Trophoblast cell (in vitro differentiated cells and primary cell): Measurements from ENCODE around the gene MAB21L3.

Experiments used
- DNase-seq, 2 donors: peaks; one replicate each; pipeline ENCODE4 v3.0.0-alpha.2; 2016
- H2AFZ ChIP-seq: 2 replicates; pipeline ENCODE4 v1.6.1; 2013; ENCODE audit warnings: low read length, moderate library complexity, mild to moderate bottlenecking; ENCODE audit not compliant: insufficient read depth, poor library complexity
- H2AK5ac ChIP-seq: 2 replicates; pipeline ENCODE4 v1.6.1; 2013; ENCODE audit warnings: mild to moderate bottlenecking, low read length
- H2BK120ac ChIP-seq: 2 replicates; pipeline ENCODE4 v1.6.1; 2013; ENCODE audit warnings: low read length, mild to moderate bottlenecking, moderate library complexity; ENCODE audit not compliant: insufficient read depth, poor library complexity
- H2BK12ac ChIP-seq: 2 replicates; pipeline ENCODE4 v1.6.1; 2013; ENCODE audit warnings: mild to moderate bottlenecking, low read length, moderate library complexity
- H2BK5ac ChIP-seq: 2 replicates; pipeline ENCODE4 v1.6.1; 2013; ENCODE audit warnings: low read length, low read depth, moderate library complexity, mild to moderate bottlenecking; ENCODE audit not compliant: poor library complexity
- H3K14ac ChIP-seq: 2 replicates; pipeline ENCODE4 v1.6.1; 2013; ENCODE audit warnings: mild to moderate bottlenecking, low read length
- H3K18ac ChIP-seq: 2 replicates; pipeline ENCODE4 v1.6.1; 2013; ENCODE audit warnings: mild to moderate bottlenecking, low read length
- H3K23ac ChIP-seq: 2 replicates; pipeline ENCODE4 v1.6.1; 2013; ENCODE audit warnings: low read length
- H3K27ac ChIP-seq: 2 replicates; pipeline ENCODE4 v1.5.1; 2013; ENCODE audit warnings: low read depth, mild to moderate bottlenecking, inconsistent platforms, low read length, moderate library complexity
- H3K27me3 ChIP-seq: 2 replicates; pipeline ENCODE4 v1.6.1; 2013; ENCODE audit warnings: inconsistent platforms, mild to moderate bottlenecking, low read length, moderate library complexity; ENCODE audit not compliant: insufficient read depth
- H3K36me3 ChIP-seq, 2 experiments: 1 replicate in 1 of 2; 2 replicates in 1 of 2; pipeline ENCODE4 v1.6.1; 2013; ENCODE audit warnings: low read length in 2 of 2, mild to moderate bottlenecking in 2 of 2, moderate library complexity in 1 of 2; ENCODE audit not compliant: insufficient read depth in 2 of 2, control insufficient read depth in 1 of 2
- H3K4ac ChIP-seq: 2 replicates; pipeline ENCODE4 v1.6.1; 2013; ENCODE audit warnings: low read depth, mild to moderate bottlenecking, low read length, moderate library complexity
- H3K4me1 ChIP-seq, 2 experiments: 1 replicate in 1 of 2; 2 replicates in 1 of 2; pipeline ENCODE4 v1.6.1; 2013; ENCODE audit warnings: low read length in 2 of 2, mild to moderate bottlenecking in 2 of 2, moderate library complexity in 1 of 2; ENCODE audit not compliant: insufficient read depth in 2 of 2, control insufficient read depth in 1 of 2
- H3K4me2 ChIP-seq: 2 replicates; pipeline ENCODE4 v1.6.1; 2013; ENCODE audit warnings: inconsistent platforms, mild to moderate bottlenecking, low read length, moderate library complexity
- H3K4me3 ChIP-seq: 2 replicates; pipeline ENCODE4 v1.5.1; 2013; ENCODE audit warnings: mild to moderate bottlenecking, low read depth, low read length, inconsistent platforms
- H3K79me1 ChIP-seq: one replicate; pipeline ENCODE4 v1.6.1; 2013; ENCODE audit warnings: low read length
- H3K79me2 ChIP-seq: 2 replicates; pipeline ENCODE4 v1.6.1; 2013; ENCODE audit warnings: low read length, mild to moderate bottlenecking; ENCODE audit not compliant: control insufficient read depth, insufficient read depth, poor library complexity
- H3K9ac ChIP-seq: 2 replicates; pipeline ENCODE4 v1.6.1; 2013; ENCODE audit warnings: mild to moderate bottlenecking, low read length
- H3K9me3 ChIP-seq: 2 replicates; pipeline ENCODE4 v1.6.1; 2013; ENCODE audit warnings: low read depth, mild to moderate bottlenecking, control low read depth, inconsistent platforms, low read length; ENCODE audit not compliant: insufficient read depth
- H4K12ac ChIP-seq: 2 replicates; pipeline ENCODE4 v1.6.1; 2013; ENCODE audit warnings: low read depth, mild to moderate bottlenecking, low read length, moderate library complexity
- H4K8ac ChIP-seq: 2 replicates; pipeline ENCODE4 v1.6.1; 2013; ENCODE audit warnings: low read depth, mild to moderate bottlenecking, low read length, moderate library complexity
- H4K91ac ChIP-seq: one replicate; pipeline ENCODE4 v1.6.1; 2013; ENCODE audit warnings: low read depth, mild to moderate bottlenecking, low read length, moderate library complexity
- WGBS: extraction: QIAGEN DNeasy Blood & Tissue Kit; methylation state at CpG from one replicate; pipeline ENCODE4 v1.1.7; 2013; ENCODE audit warnings: missing lambda C conversion rate; ENCODE audit not compliant: insufficient read length, insufficient coverage; ENCODE audit errors: extremely low coverage; 5-methylcytosine and 5-hydroxymethylcytosine counted together

Gene MAB21L3

GRCh38 chr1:116067566-116067890, 43.7 kb upstream of the MAB21L3 start:
- peaks cover 0 to 3% of the 10 kb centered on the region in 2 experiments for H3K36me3 ChIP-seq
- H4K91ac ChIP-seq = no peak overlapping the region
- peak in 1 of 2 donors; percentile 48 for DNase-seq
- H3K4me1 ChIP-seq = no peaks in the 10 kb centered on the region
- H3K79me2 ChIP-seq = no peaks in the 10 kb centered on the region
- no peak overlapping the region for H4K8ac ChIP-seq
- no peak overlapping the region for H3K14ac ChIP-seq
- no CpG with 5 or more reads among the region's 2 CpGs for WGBS
- no peak overlapping the region for H2AK5ac ChIP-seq
- no peak overlapping the region for H2BK12ac ChIP-seq
- H3K4me3 ChIP-seq = no peak overlapping the region
- no peaks in the 10 kb centered on the region for H3K27me3 ChIP-seq
- H3K9ac ChIP-seq = no peak overlapping the region
- H3K23ac ChIP-seq = no peak overlapping the region
- H2BK120ac ChIP-seq = no peak overlapping the region
- no peak overlapping the region for H3K4me2 ChIP-seq
- H2BK5ac ChIP-seq = no peak overlapping the region
- no peak overlapping the region for H4K12ac ChIP-seq
- no peak overlapping the region for H3K27ac ChIP-seq
- H3K18ac ChIP-seq = no peak overlapping the region
- no peaks in the 10 kb centered on the region for H3K79me1 ChIP-seq
- no peaks in the 10 kb centered on the region for H3K9me3 ChIP-seq
- no peak overlapping the region for H3K4ac ChIP-seq
- no peak overlapping the region for H2AFZ ChIP-seq

DNA sequence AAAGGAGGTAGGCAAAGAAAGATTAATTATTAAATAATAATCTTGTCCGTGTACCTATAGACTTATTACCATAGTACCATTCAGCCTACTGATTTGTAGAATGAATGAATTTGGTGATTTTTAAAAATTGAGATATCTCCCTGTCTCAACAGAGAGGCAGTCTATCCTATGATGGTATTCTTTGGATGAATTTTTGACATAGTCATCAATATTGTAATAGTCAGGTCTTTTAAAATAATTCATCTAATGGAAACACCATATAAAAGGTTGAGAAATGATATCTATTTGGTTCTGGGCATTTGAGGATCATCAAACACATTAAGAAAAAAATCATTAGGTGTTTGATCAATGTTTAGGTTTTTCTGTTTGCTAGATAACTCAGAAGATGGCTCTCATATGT, 35.6 kb upstream of the MAB21L3 start:
- Histone ChIP-seq H2AK5ac (no peak overlapping the region), H3K4ac (no peak overlapping the region), H3K14ac (no peak overlapping the region), H3K4me2 (no peak overlapping the region), H2AFZ (no peak overlapping the region), H3K18ac (no peak overlapping the region), H3K27ac (no peak overlapping the region), H2BK12ac (no peak overlapping the region), H3K79me2 (no peaks in the 10 kb centered on the region), H2BK5ac (no peak overlapping the region), H3K79me1 (no peaks in the 10 kb centered on the region), H2BK120ac (no peak overlapping the region), H3K36me3 (no peaks in the 10 kb centered on the region), H3K27me3 (no peaks in the 10 kb centered on the region), H4K8ac (no peak overlapping the region), H3K9ac (no peak overlapping the region), H3K4me1 (no peaks in the 10 kb centered on the region), H4K91ac (no peak overlapping the region), H4K12ac (no peak overlapping the region), H3K23ac (no peak overlapping the region), H3K9me3 (no peaks in the 10 kb centered on the region), H3K4me3 (no peak overlapping the region)
- DNase-seq = no peak
- no CpG with 5 or more reads among the region's 1 CpG for WGBS

DNA sequence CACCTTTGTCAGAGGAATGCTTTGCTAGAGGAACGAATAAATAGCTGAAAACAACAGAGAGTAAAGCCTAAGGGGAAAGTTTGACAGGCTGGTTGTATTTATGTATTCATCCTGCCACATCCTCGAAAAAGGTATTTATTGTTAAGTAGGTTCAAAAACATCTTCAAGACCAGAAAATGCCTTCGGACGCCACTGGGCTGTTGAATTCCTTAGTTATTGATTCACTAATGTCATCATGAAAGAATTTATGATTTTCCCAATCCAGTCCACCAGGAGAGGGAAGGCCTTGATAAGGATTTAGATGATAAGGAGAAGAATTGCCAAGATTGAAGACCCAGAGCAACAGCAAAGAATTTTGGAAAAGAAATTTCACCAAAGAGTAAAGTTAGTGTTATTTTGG, 35.2 kb upstream of the MAB21L3 start:
- Histone ChIP-seq H3K27me3 (no peaks in the 10 kb centered on the region), H3K79me1 (no peaks in the 10 kb centered on the region), H3K4ac (no peak overlapping the region), H3K27ac (no peak overlapping the region), H4K12ac (no peak overlapping the region), H3K4me3 (no peak overlapping the region), H3K18ac (no peak overlapping the region), H4K8ac (no peak overlapping the region), H3K4me1 (no peaks in the 10 kb centered on the region), H2BK5ac (no peak overlapping the region), H3K9ac (no peak overlapping the region), H2BK120ac (no peak overlapping the region), H3K9me3 (no peaks in the 10 kb centered on the region), H2BK12ac (no peak overlapping the region), H2AFZ (no peak overlapping the region), H2AK5ac (no peak overlapping the region), H3K79me2 (no peaks in the 10 kb centered on the region), H3K23ac (no peak overlapping the region), H4K91ac (no peak overlapping the region), H3K4me2 (no peak overlapping the region), H3K36me3 (no peaks in the 10 kb centered on the region), H3K14ac (no peak overlapping the region)
- peak; percentile 28 to 61 for DNase-seq
- WGBS = no CpG with 5 or more reads among the region's 4 CpGs

GRCh38 chr1:116076831-116077230, 34.4 kb upstream of the MAB21L3 start:
- Histone ChIP-seq H2BK120ac (no peak overlapping the region), H2BK5ac (no peak overlapping the region), H3K23ac (no peak overlapping the region), H3K4ac (no peak overlapping the region), H4K8ac (no peak overlapping the region), H3K18ac (no peak overlapping the region), H3K79me1 (no peaks in the 10 kb centered on the region), H3K9ac (no peak overlapping the region), H4K91ac (no peak overlapping the region), H3K4me3 (no peak overlapping the region), H3K4me2 (no peak overlapping the region), H3K9me3 (no peaks in the 10 kb centered on the region), H4K12ac (no peak overlapping the region), H3K27me3 (no peaks in the 10 kb centered on the region), H2AFZ (no peak overlapping the region), H3K14ac (no peak overlapping the region), H2BK12ac (no peak overlapping the region), H3K27ac (no peak overlapping the region), H3K4me1 (no peaks in the 10 kb centered on the region), H2AK5ac (no peak overlapping the region), H3K79me2 (no peaks in the 10 kb centered on the region), H3K36me3 (no peaks in the 10 kb centered on the region)
- no CpG with 5 or more reads among the region's 3 CpGs for WGBS
- DNase-seq = no peak
